ACC112 (cell line): Measurements from ENCODE around the gene KCNQ5.
"Not testable (repeated sequence)": the region's sequence is repeated elsewhere in the genome, so short reads cannot be mapped to it uniquely, and the experiment has no call there.

ENCODE experiments used
- H2AFZ ChIP-seq: fragments of 200-600 bp; sonication (generic); one replicate; pipeline ENCODE4 v1.6.0; 2017; ENCODE audit warnings: antibody characterized with exemption, low read length; ENCODE audit not compliant: unreplicated experiment
- H3K27ac ChIP-seq: fragments of 200-600 bp; sonication (generic); 2 replicates; pipeline ENCODE4 v1.5.1; 2014; ENCODE audit warnings: low read depth, mild to moderate bottlenecking, antibody characterized with exemption, low read length, moderate library complexity
- H3K27me3 ChIP-seq: fragments of 200-600 bp; sonication (generic); 2 replicates; pipeline ENCODE4 v1.6.1; 2014; ENCODE audit warnings: mild to moderate bottlenecking, antibody characterized with exemption, low read length, moderate library complexity, mixed read lengths; ENCODE audit not compliant: insufficient read depth
- H3K36me3 ChIP-seq: fragments of 200-600 bp; sonication (generic); 2 replicates; pipeline ENCODE4 v1.6.1; 2016; ENCODE audit warnings: mild to moderate bottlenecking, antibody characterized with exemption, low read length, moderate library complexity, mixed read lengths; ENCODE audit not compliant: insufficient read depth
- H3K4me1 ChIP-seq: fragments of 200-600 bp; sonication (generic); one replicate; pipeline ENCODE4 v1.6.1; 2016; ENCODE audit warnings: low read length, mixed read lengths; ENCODE audit not compliant: insufficient read depth, unreplicated experiment, control insufficient read depth
- H3K4me3 ChIP-seq: fragments of 200-600 bp; sonication (generic); 2 replicates; pipeline ENCODE4 v1.5.1; 2014; ENCODE audit warnings: mild to moderate bottlenecking, low read depth, low read length
- H3K79me2 ChIP-seq: fragments of 200-600 bp; sonication (generic); one replicate; pipeline ENCODE4 v1.6.0; 2016; ENCODE audit warnings: low read length; ENCODE audit not compliant: control insufficient read depth, unreplicated experiment, insufficient read depth

Gene KCNQ5

GRCh38 chr6:73157870-73158269 is 536.0 kb downstream of the KCNQ5 start:
- H3K27me3 ChIP-seq, result no peaks in the 10 kb centered on the region

GRCh38 chr6:73169111-73169510 is 547.2 kb downstream of the KCNQ5 start:
- Histone ChIP-seq H3K36me3 (no peaks in the 10 kb centered on the region), H3K27ac (no peak overlapping the region), H3K79me2 (no peaks in the 10 kb centered on the region), H3K4me3 (no peak overlapping the region), H2AFZ (no peak overlapping the region), H3K4me1 (no peaks in the 10 kb centered on the region), H3K27me3 (no peaks in the 10 kb centered on the region)

More at GRCh38 chr6:73157870-73158269, 536.0 kb downstream of the KCNQ5 start:
- H3K27ac ChIP-seq, result no peak overlapping the region
- H3K36me3 ChIP-seq, result no peaks in the 10 kb centered on the region
- no peaks in the 10 kb centered on the region for H3K4me1 ChIP-seq
- no peaks in the 10 kb centered on the region for H3K79me2 ChIP-seq
- no peak overlapping the region for H2AFZ ChIP-seq
- H3K4me3 ChIP-seq, result no peak overlapping the region

- Histone ChIP-seq H3K27ac (no peak overlapping the region), H3K36me3 (no peaks in the 10 kb centered on the region), H3K4me3 (no peak overlapping the region), H3K4me1 (no peaks in the 10 kb centered on the region), H3K79me2 (no peaks in the 10 kb centered on the region), H2AFZ (no peak overlapping the region), H3K27me3 (no peaks in the 10 kb centered on the region)
Measured at GRCh38 chr6:73169633-73170032, 547.8 kb downstream of the KCNQ5 start.

GRCh38 chr6:73174646-73175045 is 552.8 kb downstream of the KCNQ5 start:
- no peak overlapping the region for H3K27ac ChIP-seq
- H3K27me3 ChIP-seq, result no peaks in the 10 kb centered on the region
- no peaks in the 10 kb centered on the region for H3K4me1 ChIP-seq
- H3K4me3 ChIP-seq, result no peak overlapping the region
- no peak overlapping the region for H2AFZ ChIP-seq
- no peaks in the 10 kb centered on the region for H3K36me3 ChIP-seq
- no peaks in the 10 kb centered on the region for H3K79me2 ChIP-seq

GRCh38 chr6:73176057-73176456 is 554.2 kb downstream of the KCNQ5 start:
- Histone ChIP-seq H3K4me1 (peaks cover 8% of the 10 kb centered on the region), H3K27me3 (no peaks in the 10 kb centered on the region), H3K27ac (no peak overlapping the region), H3K4me3 (no peak overlapping the region), H3K36me3 (no peaks in the 10 kb centered on the region), H2AFZ (no peak overlapping the region), H3K79me2 (no peaks in the 10 kb centered on the region)

- Histone ChIP-seq H3K4me1 (peaks cover 8% of the 10 kb centered on the region), H3K36me3 (no peaks in the 10 kb centered on the region), H2AFZ (no peak overlapping the region), H3K27me3 (no peaks in the 10 kb centered on the region), H3K4me3 (no peak overlapping the region), H3K79me2 (no peaks in the 10 kb centered on the region), H3K27ac (no peak overlapping the region)
Measured at GRCh38 chr6:73177221-73177944, 555.5 kb downstream of the KCNQ5 start.

- no peaks in the 10 kb centered on the region for H3K27me3 ChIP-seq
- peak overlapping the region; percentile 87 for H3K4me3 ChIP-seq
- peak overlapping the region; percentile 94 for H2AFZ ChIP-seq
- H3K4me1 ChIP-seq, result peaks cover 8% of the 10 kb centered on the region
- H3K27ac ChIP-seq, result no peak overlapping the region
- H3K79me2 ChIP-seq, result no peaks in the 10 kb centered on the region
- no peaks in the 10 kb centered on the region for H3K36me3 ChIP-seq
Measured at GRCh38 chr6:73180076-73180738, 558.3 kb downstream of the KCNQ5 start.

GRCh38 chr6:73180763-73181619 is 559.1 kb downstream of the KCNQ5 start:
- no peaks in the 10 kb centered on the region for H3K27me3 ChIP-seq
- no peak overlapping the region for H3K27ac ChIP-seq
- H3K4me1 ChIP-seq, result peaks cover 8% of the 10 kb centered on the region
- no peaks in the 10 kb centered on the region for H3K36me3 ChIP-seq
- peak overlapping the region; percentile 87 for H3K4me3 ChIP-seq
- no peaks in the 10 kb centered on the region for H3K79me2 ChIP-seq
- H2AFZ ChIP-seq, result peak overlapping the region; percentile 94

GRCh38 chr6:73182021-73182607 is 560.2 kb downstream of the KCNQ5 start:
- Histone ChIP-seq H3K4me1 (peaks cover 8% of the 10 kb centered on the region), H3K27ac (no peak overlapping the region), H3K79me2 (no peaks in the 10 kb centered on the region), H3K4me3 (no peak overlapping the region), H3K36me3 (no peaks in the 10 kb centered on the region), H2AFZ (no peak overlapping the region), H3K27me3 (no peaks in the 10 kb centered on the region)

- H3K79me2 ChIP-seq, H3K27ac ChIP-seq, H3K4me1 ChIP-seq, H3K36me3 ChIP-seq, H3K4me3 ChIP-seq, H3K27me3 ChIP-seq, H2AFZ ChIP-seq: not testable (repeated sequence)
Measured at GRCh38 chr6:73193302-73193701, 571.4 kb downstream of the KCNQ5 start.
